ENCODE measurements around the gene COX19.

DNA sequence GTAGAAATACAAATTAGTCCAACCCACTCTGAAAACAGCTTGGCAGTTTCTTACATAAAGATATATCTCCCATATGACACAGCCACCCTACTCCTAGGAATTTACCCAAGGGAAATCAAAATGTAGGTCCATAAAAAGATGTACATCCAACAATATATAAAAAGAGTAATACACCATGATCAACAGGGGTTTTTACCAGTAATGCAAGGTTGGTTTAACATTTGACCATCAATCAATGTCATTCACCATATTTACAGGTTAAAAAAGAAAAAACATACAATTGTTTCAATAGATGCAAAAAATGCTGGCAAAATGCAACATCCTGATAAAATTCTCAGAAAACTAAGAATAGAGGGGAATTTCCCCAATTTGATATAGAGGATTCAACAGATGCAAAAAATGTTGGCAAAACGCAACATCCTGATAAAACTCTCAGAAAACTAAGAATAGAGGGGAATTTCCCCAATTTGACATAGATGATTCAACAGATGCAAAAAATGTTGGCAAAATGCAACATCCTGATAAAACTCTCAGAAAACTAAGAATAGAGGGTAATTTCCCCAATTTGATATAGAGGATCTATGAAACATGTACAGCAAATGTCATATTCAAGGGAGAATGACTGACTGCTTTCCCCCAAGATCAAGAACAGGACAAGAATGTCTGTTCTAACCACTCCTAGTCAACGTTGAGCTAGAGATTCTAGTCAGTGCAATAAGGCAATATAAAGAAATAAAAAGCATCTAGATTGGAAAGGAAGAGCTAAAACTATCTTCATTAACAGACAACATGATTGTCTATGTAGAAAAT is 34.5 kb downstream of the COX19 start:
- TF ChIP-seq, protein P1, sequence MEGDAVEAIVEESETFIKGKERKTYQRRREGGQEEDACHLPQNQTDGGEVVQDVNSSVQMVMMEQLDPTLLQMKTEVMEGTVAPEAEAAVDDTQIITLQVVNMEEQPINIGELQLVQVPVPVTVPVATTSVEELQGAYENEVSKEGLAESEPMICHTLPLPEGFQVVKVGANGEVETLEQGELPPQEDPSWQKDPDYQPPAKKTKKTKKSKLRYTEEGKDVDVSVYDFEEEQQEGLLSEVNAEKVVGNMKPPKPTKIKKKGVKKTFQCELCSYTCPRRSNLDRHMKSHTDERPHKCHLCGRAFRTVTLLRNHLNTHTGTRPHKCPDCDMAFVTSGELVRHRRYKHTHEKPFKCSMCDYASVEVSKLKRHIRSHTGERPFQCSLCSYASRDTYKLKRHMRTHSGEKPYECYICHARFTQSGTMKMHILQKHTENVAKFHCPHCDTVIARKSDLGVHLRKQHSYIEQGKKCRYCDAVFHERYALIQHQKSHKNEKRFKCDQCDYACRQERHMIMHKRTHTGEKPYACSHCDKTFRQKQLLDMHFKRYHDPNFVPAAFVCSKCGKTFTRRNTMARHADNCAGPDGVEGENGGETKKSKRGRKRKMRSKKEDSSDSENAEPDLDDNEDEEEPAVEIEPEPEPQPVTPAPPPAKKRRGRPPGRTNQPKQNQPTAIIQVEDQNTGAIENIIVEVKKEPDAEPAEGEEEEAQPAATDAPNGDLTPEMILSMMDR (IDR thresholded peaks at IDR 0.05; ENCODE audit: extremely low read depth in 1 of 2, insufficient read depth in 1 of 2, low read depth in 1 of 2, low read length in 2 of 2) = no peak
- no peak for TF ChIP-seq POLR2A (IDR thresholded peaks at IDR 0.05; ENCODE audit: low read depth, low read length)
- no peak for TF ChIP-seq EZH2 (IDR thresholded peaks at IDR 0.05; ENCODE audit: borderline replicate concordance, low read depth, low read length, severe bottlenecking)
- TF ChIP-seq, protein P2, sequence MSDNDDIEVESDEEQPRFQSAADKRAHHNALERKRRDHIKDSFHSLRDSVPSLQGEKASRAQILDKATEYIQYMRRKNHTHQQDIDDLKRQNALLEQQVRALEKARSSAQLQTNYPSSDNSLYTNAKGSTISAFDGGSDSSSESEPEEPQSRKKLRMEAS (IDR thresholded peaks at IDR 0.05; ENCODE audit: insufficient read depth, insufficient read length) = no peak
- TF ChIP-seq MYC (IDR thresholded peaks at IDR 0.05; ENCODE audit: low read depth, low read length) = no peak
